NCI-H748 (cell line): ENCODE results near the gene CTSA.
A peak's percentile ranks its signal among the peaks of the same experiment; 100 is the strongest.

Experiments
- DNase-seq: peaks from one replicate; lab custom pipeline; 2025; ENCODE audit not compliant: unreplicated experiment; lab: John Stamatoyannopoulos, UW

CTSA gene

GRCh38 chr20:45934586-45935415 is 43.7 kb downstream of the CTSA start, which contains the start of gene PCIF1:
PCIF1 (plus strand) TSS chr20:45934683; CDS start chr20:45939000, 4,317 bp downstream.
- DNase-seq = peak; percentile 95

GRCh38 chr20:45935416-45936046 is 44.4 kb downstream of the CTSA start:
- no peak for DNase-seq

GRCh38 chr20:45937765-45938164 is 46.6 kb downstream of the CTSA start:
- DNase-seq = no peak

GRCh38 chr20:45938727-45939438 is 47.7 kb downstream of the CTSA start:
- DNase-seq = no peak

GRCh38 chr20:45940053-45940452 is 48.9 kb downstream of the CTSA start:
- no peak for DNase-seq

GRCh38 chr20:45940469-45940868 is 49.3 kb downstream of the CTSA start:
- no peak for DNase-seq

- DNase-seq = no peak
Observed at GRCh38 chr20:45943613-45944012, 52.5 kb downstream of the CTSA start.

- no peak for DNase-seq
Observed at GRCh38 chr20:45944151-45944964, 53.2 kb downstream of the CTSA start.

- DNase-seq = no peak
Observed at GRCh38 chr20:45944965-45945677, 54.0 kb downstream of the CTSA start.

GRCh38 chr20:45945678-45946148 is 54.6 kb downstream of the CTSA start:
- DNase-seq = no peak

- no peak for DNase-seq
Observed at GRCh38 chr20:45946149-45946970, 55.2 kb downstream of the CTSA start.

- DNase-seq = no peak
Observed at GRCh38 chr20:45947110-45947866, 56.2 kb downstream of the CTSA start.

- DNase-seq = no peak
Observed at GRCh38 chr20:45948261-45948733, 57.2 kb downstream of the CTSA start.
